Chondrocyte (in vitro differentiated cells): Measurements from ENCODE around the gene APP. TPM values are rescaled to one million over a fixed set of nuclear protein-coding genes. Genes with fewer than 3 reads are reported as not detected.

Source experiments
- DNase-seq: peaks from one replicate; pipeline ENCODE4 v3.0.0; 2021; ENCODE audit warnings: mixed read lengths, low spot score
- H3K27ac Mint-ChIP-seq: one replicate; pipeline ENCODE4 v1.8.0; 2021; ENCODE audit warnings: mild to moderate bottlenecking, moderate library complexity, mixed read lengths; ENCODE audit not compliant: unreplicated experiment
- H3K27me3 Mint-ChIP-seq: 2 replicates; pipeline ENCODE4 v1.8.0; 2021; ENCODE audit warnings: low read depth, mixed read lengths
- H3K36me3 Mint-ChIP-seq: 2 replicates; pipeline ENCODE4 v1.8.0; 2021; ENCODE audit warnings: low read depth, mixed read lengths
- H3K4me1 Mint-ChIP-seq: 2 replicates; pipeline ENCODE4 v1.8.0; 2021; ENCODE audit warnings: low read depth, mild to moderate bottlenecking, mixed read lengths
- H3K4me3 Mint-ChIP-seq: one replicate; pipeline ENCODE4 v1.8.0; 2021; ENCODE audit warnings: mild to moderate bottlenecking, moderate library complexity, mixed read lengths; ENCODE audit not compliant: unreplicated experiment
- H3K9me3 Mint-ChIP-seq: 2 replicates; pipeline ENCODE4 v1.8.0; 2021; ENCODE audit warnings: low read depth, mixed read lengths
- CTCF ChIP-seq: fragments of 200-600 bp; sonication (generic); IDR thresholded peaks from 2 replicates; pipeline ENCODE4 v1.5.0; 2021; ENCODE audit warnings: antibody characterized with exemption, mild to moderate bottlenecking, moderate library complexity
- total RNA-seq: library from RNA; stranded (reverse); gene quantifications from 3 replicates; pipeline ENCODE4 v1.2.1, GENCODE V29; 2021

Gene APP
- total RNA-seq, 1 donor from 2014 or later = 442 TPM

- Mint-ChIP-seq H3K27me3 (no peaks in the 10 kb centered on the region), H3K9me3 (peaks cover 8% of the 10 kb centered on the region), H3K27ac (no peak overlapping the region), H3K4me3 (no peak overlapping the region), H3K36me3 (peaks cover 23% of the 10 kb centered on the region), H3K4me1 (no peaks in the 10 kb centered on the region)
- TF ChIP-seq CTCF = no peak
- no peak for DNase-seq
Observed at GRCh38 chr21:25949701-25950100, 220.9 kb downstream of the APP start.

- no peaks in the 10 kb centered on the region for H3K27me3 Mint-ChIP-seq
- peaks cover 9% of the 10 kb centered on the region for H3K9me3 Mint-ChIP-seq
- H3K36me3 Mint-ChIP-seq = peaks cover 13% of the 10 kb centered on the region
- no peak for DNase-seq
- H3K4me1 Mint-ChIP-seq = peaks cover 9% of the 10 kb centered on the region
- H3K4me3 Mint-ChIP-seq = no peak overlapping the region
- H3K27ac Mint-ChIP-seq = no peak overlapping the region
- TF ChIP-seq CTCF = no peak
Observed at GRCh38 chr21:25944672-25945213, 225.8 kb downstream of the APP start.

- Mint-ChIP-seq H3K9me3 (peaks cover 9% of the 10 kb centered on the region), H3K27ac (no peak overlapping the region), H3K4me3 (no peak overlapping the region), H3K4me1 (peaks cover 9% of the 10 kb centered on the region), H3K36me3 (peaks cover 13% of the 10 kb centered on the region), H3K27me3 (no peaks in the 10 kb centered on the region)
- TF ChIP-seq CTCF = no peak
- DNase-seq = no peak
Observed at GRCh38 chr21:25944082-25944481, 226.5 kb downstream of the APP start.

GRCh38 chr21:25942135-25942534 is 228.4 kb downstream of the APP start:
- no peak overlapping the region for H3K4me3 Mint-ChIP-seq
- no peak overlapping the region for H3K27ac Mint-ChIP-seq
- TF ChIP-seq CTCF = no peak

GRCh38 chr21:25939396-25939761 is 231.2 kb downstream of the APP start:
- no peak for TF ChIP-seq CTCF

More at GRCh38 chr21:25942135-25942534, 228.4 kb downstream of the APP start:
- Mint-ChIP-seq H3K4me1 (peaks cover 10% of the 10 kb centered on the region), H3K36me3 (peaks cover 13% of the 10 kb centered on the region), H3K9me3 (peaks cover 9% of the 10 kb centered on the region), H3K27me3 (no peaks in the 10 kb centered on the region)
- DNase-seq = no peak

More at GRCh38 chr21:25939396-25939761, 231.2 kb downstream of the APP start:
- Mint-ChIP-seq H3K4me1 (peaks cover 21% of the 10 kb centered on the region), H3K4me3 (no peak overlapping the region), H3K27ac (no peak overlapping the region), H3K27me3 (no peaks in the 10 kb centered on the region), H3K9me3 (no peaks in the 10 kb centered on the region), H3K36me3 (peaks cover 1% of the 10 kb centered on the region)
- no peak for DNase-seq
